K562 (cell line): ENCODE data around the gene ENPP7. TPM values are rescaled to one million over a fixed set of nuclear protein-coding genes. Genes with fewer than 3 reads are reported as not detected.

Experiments
- GABPB1 ChIP-seq: sonication (generic); formaldehyde crosslinking; IDR thresholded peaks from 2 replicates; pipeline ENCODE4 v1.8.0; 2022; ENCODE audit warnings: mild to moderate bottlenecking, missing genetic modification reagents
- KAT8 ChIP-seq: fragments of 450-650 bp; IDR thresholded peaks from 2 replicates; pipeline ENCODE4 v1.6.1; 2016; ENCODE audit warnings: low read depth, mild to moderate bottlenecking
- MYC ChIP-seq, 2 experiments: fragments of 250-450 bp in 1 of 2; sonication (Bioruptor Pico) in 1 of 2; IDR thresholded peaks; 2 replicates each; pipeline versions ENCODE4 v1.5.1 to v1.6.1; 2012 to 2021; ENCODE audit warnings: low read depth in 2 of 2, borderline replicate concordance in 1 of 2, improper control_type of control experiment in 1 of 2, low read length in 1 of 2, mild to moderate bottlenecking in 1 of 2, moderate library complexity in 1 of 2
- NFRKB ChIP-seq: fragments of 450-650 bp; IDR thresholded peaks from 2 replicates; pipeline ENCODE4 v1.6.1; 2016; ENCODE audit warnings: low read depth
- NR1H2 ChIP-seq: sonication (generic); formaldehyde crosslinking; IDR thresholded peaks from 2 replicates; pipeline ENCODE4 v1.4.0; 2020; ENCODE audit warnings: mild to moderate bottlenecking, missing genetic modification reagents
- RBBP5 ChIP-seq: fragments of 200-600 bp; sonication (generic); IDR thresholded peaks from 2 replicates; pipeline ENCODE4 v1.6.1; 2012; ENCODE audit warnings: borderline replicate concordance, mild to moderate bottlenecking, low read length, control low read depth, inconsistent platforms; ENCODE audit not compliant: insufficient read depth, poor library complexity, severe bottlenecking
- SIN3B ChIP-seq: fragments of 450-650 bp; IDR thresholded peaks from 2 replicates; pipeline ENCODE4 v1.6.1; 2017; ENCODE audit warnings: low read depth, mild to moderate bottlenecking, moderate library complexity
- TEAD1 ChIP-seq, 2 experiments: fragments of 450-650 bp in 1 of 2; sonication (generic) in 1 of 2; formaldehyde crosslinking; IDR thresholded peaks; 2 replicates each; pipeline versions ENCODE4 v1.4.0 to v1.8.0; 2020 to 2022; ENCODE audit warnings: mild to moderate bottlenecking in 2 of 2, missing genetic modification reagents in 1 of 2
- ZNF140 ChIP-seq: fragments of 250-450 bp; sonication (Bioruptor Pico); IDR thresholded peaks from 2 replicates; pipeline ENCODE4 v1.8.0; 2021; ENCODE audit warnings: moderate library complexity, mild to moderate bottlenecking, inconsistent platforms
- ZNF436 ChIP-seq: fragments of 250-450, 450-650 bp; sonication (Bioruptor Pico); formaldehyde crosslinking; IDR thresholded peaks from 2 replicates; pipeline ENCODE4 v1.7.0; 2020; ENCODE audit warnings: mild to moderate bottlenecking
- polyA plus RNA-seq, 8 experiments: library from polyadenylated mRNA; depleted of rRNA in 4 of 8; stranded (reverse) in 5 of 8; unstranded in 3 of 8; fragments of >200 nt; fragmentation: Nextera tagmentation in 2 of 8; fragmentation: Illumina TruSeq in 1 of 8; extraction: Ambion mirVana in 2 of 8; extraction: Trizol in 1 of 8; gene quantifications; 2 replicates each; pipeline versions ENCODE4 v1.2.1 to v1.2.3, GENCODE V29; 2011 to 2014; ENCODE audit warnings: inconsistent platforms in 1 of 8, missing spikeins in 1 of 8
- total RNA-seq, 7 experiments: library from RNA; depleted of rRNA in 6 of 7; stranded (reverse); fragments of >200 nt in 6 of 7; fragmentation: Illumina TruSeq in 2 of 7; extraction: Trizol in 2 of 7; gene quantifications; 2 replicates each; pipeline versions ENCODE4 v1.2.1 to v1.2.3, GENCODE V29; 2011 to 2021; ENCODE audit warnings: low replicate concordance in 1 of 7
- TF ChIP-seq, protein P1 (sequence below): sonication (generic); formaldehyde crosslinking; IDR thresholded peaks from 2 replicates; pipeline ENCODE4 v1.8.1; 2023; ENCODE audit warnings: mild to moderate bottlenecking, missing genetic modification reagents
- TF ChIP-seq, protein P2 (sequence below), 2 experiments: fragments of 250-450 bp in 1 of 2; fragments of 450-650 bp in 1 of 2; sonication (Bioruptor Pico) in 1 of 2; IDR thresholded peaks; 2 replicates each; pipeline versions ENCODE4 v1.6.1 to v1.8.0; 2016 to 2021; ENCODE audit warnings: mild to moderate bottlenecking in 2 of 2, moderate library complexity in 2 of 2, missing compliant biosample characterization in 1 of 2, missing genetic modification characterization in 1 of 2
- TF ChIP-seq, protein P3 (sequence below): fragments of 450-650 bp; IDR thresholded peaks from 2 replicates; pipeline ENCODE4 v1.6.1; 2017; ENCODE audit warnings: antibody characterized with exemption, mild to moderate bottlenecking
- TF ChIP-seq, protein P4 (sequence below), 2 experiments: IDR thresholded peaks; 2 replicates each; pipeline ENCODE4 v1.6.1; 2012; ENCODE audit warnings: improper control_type of control experiment in 2 of 2, low read depth in 2 of 2, low read length in 2 of 2, borderline replicate concordance in 1 of 2

Gene ENPP7
- total and polyA plus RNA-seq, 9 of the 15 experiments (the other 6 are each of a cell fraction or from before 2014, with no cell fraction given) = not detected

DNA sequence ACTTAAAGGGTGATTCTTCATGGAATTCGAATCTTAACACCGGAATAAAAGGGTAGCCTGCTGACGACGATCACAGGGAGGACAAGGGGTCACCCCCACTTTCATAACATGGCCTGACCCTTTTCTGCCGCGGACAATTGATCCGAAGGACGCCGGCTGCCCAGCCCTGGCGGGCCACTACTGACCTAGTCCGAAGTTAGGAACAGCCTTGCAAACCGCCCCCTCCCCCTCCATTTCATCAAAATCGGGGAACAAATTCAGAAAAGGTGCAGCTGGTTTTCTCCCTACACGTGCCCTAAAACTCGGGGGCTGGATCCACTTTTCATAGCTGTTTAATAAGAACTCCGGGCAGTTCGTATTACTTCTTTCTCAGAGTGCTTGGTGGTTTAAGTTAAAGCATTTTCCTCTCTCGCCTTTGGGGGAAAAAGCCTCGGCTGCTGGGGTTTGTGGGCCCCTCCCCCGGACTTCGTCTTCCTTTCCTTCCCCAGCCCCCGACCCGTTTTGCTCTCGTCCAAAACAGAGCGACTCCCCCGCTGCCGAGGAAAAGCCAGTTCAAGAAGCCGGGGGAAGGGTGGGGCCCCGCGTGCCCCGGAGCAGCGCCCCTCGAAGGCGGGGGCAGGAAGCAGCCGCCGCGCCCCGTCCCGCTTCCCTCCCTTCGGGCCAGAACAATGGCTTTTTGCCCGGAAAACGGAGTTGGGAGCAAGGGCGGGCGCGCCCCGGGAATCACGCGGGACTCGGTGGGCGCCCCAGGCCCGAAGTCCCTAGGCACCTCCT is 46.6 kb downstream of the ENPP7 start (continued):
- TF ChIP-seq, protein P1, sequence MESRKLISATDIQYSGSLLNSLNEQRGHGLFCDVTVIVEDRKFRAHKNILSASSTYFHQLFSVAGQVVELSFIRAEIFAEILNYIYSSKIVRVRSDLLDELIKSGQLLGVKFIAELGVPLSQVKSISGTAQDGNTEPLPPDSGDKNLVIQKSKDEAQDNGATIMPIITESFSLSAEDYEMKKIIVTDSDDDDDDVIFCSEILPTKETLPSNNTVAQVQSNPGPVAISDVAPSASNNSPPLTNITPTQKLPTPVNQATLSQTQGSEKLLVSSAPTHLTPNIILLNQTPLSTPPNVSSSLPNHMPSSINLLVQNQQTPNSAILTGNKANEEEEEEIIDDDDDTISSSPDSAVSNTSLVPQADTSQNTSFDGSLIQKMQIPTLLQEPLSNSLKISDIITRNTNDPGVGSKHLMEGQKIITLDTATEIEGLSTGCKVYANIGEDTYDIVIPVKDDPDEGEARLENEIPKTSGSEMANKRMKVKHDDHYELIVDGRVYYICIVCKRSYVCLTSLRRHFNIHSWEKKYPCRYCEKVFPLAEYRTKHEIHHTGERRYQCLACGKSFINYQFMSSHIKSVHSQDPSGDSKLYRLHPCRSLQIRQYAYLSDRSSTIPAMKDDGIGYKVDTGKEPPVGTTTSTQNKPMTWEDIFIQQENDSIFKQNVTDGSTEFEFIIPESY (CRISPR knock-in tag) = no peak
- TF ChIP-seq, protein P2, sequence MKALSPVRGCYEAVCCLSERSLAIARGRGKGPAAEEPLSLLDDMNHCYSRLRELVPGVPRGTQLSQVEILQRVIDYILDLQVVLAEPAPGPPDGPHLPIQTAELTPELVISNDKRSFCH (CRISPR knock-in tag; IDR thresholded peaks at IDR 0.05) = no peak
- TF ChIP-seq, protein P2 (tag; IDR thresholded peaks at IDR 0.05) = peak; percentile 14; the same call in 1 of the 2 replicates
- no peak for TF ChIP-seq SIN3B
- 0 out of 2 replicates have a peak, but pooled peaks have one; percentile 48 for TF ChIP-seq GABPB1 (CRISPR knock-in tag)
- TF ChIP-seq, protein P3, sequence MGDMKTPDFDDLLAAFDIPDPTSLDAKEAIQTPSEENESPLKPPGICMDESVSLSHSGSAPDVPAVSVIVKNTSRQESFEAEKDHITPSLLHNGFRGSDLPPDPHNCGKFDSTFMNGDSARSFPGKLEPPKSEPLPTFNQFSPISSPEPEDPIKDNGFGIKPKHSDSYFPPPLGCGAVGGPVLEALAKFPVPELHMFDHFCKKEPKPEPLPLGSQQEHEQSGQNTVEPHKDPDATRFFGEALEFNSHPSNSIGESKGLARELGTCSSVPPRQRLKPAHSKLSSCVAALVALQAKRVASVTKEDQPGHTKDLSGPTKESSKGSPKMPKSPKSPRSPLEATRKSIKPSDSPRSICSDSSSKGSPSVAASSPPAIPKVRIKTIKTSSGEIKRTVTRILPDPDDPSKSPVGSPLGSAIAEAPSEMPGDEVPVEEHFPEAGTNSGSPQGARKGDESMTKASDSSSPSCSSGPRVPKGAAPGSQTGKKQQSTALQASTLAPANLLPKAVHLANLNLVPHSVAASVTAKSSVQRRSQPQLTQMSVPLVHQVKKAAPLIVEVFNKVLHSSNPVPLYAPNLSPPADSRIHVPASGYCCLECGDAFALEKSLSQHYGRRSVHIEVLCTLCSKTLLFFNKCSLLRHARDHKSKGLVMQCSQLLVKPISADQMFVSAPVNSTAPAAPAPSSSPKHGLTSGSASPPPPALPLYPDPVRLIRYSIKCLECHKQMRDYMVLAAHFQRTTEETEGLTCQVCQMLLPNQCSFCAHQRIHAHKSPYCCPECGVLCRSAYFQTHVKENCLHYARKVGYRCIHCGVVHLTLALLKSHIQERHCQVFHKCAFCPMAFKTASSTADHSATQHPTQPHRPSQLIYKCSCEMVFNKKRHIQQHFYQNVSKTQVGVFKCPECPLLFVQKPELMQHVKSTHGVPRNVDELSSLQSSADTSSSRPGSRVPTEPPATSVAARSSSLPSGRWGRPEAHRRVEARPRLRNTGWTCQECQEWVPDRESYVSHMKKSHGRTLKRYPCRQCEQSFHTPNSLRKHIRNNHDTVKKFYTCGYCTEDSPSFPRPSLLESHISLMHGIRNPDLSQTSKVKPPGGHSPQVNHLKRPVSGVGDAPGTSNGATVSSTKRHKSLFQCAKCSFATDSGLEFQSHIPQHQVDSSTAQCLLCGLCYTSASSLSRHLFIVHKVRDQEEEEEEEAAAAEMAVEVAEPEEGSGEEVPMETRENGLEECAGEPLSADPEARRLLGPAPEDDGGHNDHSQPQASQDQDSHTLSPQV = 0 out of 2 replicates have a peak, but pooled peaks have one; percentile 50
- TF ChIP-seq TEAD1 (CRISPR knock-in tag; IDR thresholded peaks at IDR 0.05) = no peak
- no peak for TF ChIP-seq ZNF436 (CRISPR knock-in tag)
- TF ChIP-seq NR1H2 = 0 out of 2 replicates have a peak, but pooled peaks have one; percentile 36
- TF ChIP-seq, protein P4, sequence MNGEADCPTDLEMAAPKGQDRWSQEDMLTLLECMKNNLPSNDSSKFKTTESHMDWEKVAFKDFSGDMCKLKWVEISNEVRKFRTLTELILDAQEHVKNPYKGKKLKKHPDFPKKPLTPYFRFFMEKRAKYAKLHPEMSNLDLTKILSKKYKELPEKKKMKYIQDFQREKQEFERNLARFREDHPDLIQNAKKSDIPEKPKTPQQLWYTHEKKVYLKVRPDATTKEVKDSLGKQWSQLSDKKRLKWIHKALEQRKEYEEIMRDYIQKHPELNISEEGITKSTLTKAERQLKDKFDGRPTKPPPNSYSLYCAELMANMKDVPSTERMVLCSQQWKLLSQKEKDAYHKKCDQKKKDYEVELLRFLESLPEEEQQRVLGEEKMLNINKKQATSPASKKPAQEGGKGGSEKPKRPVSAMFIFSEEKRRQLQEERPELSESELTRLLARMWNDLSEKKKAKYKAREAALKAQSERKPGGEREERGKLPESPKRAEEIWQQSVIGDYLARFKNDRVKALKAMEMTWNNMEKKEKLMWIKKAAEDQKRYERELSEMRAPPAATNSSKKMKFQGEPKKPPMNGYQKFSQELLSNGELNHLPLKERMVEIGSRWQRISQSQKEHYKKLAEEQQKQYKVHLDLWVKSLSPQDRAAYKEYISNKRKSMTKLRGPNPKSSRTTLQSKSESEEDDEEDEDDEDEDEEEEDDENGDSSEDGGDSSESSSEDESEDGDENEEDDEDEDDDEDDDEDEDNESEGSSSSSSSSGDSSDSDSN (IDR thresholded peaks at IDR 0.05; ENCODE audit: borderline replicate concordance in 1 of 2, low read depth in 2 of 2, low read length in 2 of 2) = peak in 1 of 2 experiments; percentile 64; a peak in 1 of 4 replicates
- peak; percentile 51 for TF ChIP-seq RBBP5
- no peak for TF ChIP-seq ZNF140
- no peak for TF ChIP-seq KAT8
- TF ChIP-seq NFRKB = peak; percentile 67
- TF ChIP-seq MYC (IDR thresholded peaks at IDR 0.05; ENCODE audit: low read depth, low read length) = peak; percentile 80
- 0 out of 2 replicates have a peak, but pooled peaks have one; percentile 70 for TF ChIP-seq MYC (CRISPR knock-in tag; IDR thresholded peaks at IDR 0.05; ENCODE audit: borderline replicate concordance, low read depth)
